NB4 (cell line): Measurements from ENCODE around the gene ARFGEF3.

Experiments used
- DNase-seq: peaks from one replicate; pipeline ENCODE4 v3.0.0; 2010; ENCODE audit warnings: low read depth
- H3K4me3 ChIP-seq: one replicate; pipeline ENCODE4 v1.5.1; 2011; ENCODE audit warnings: mild to moderate bottlenecking, low read depth, low read length, moderate library complexity
- MYC ChIP-seq: IDR thresholded peaks from 2 replicates; pipeline ENCODE4 v1.6.1; 2011; ENCODE audit warnings: low read depth, low read length
- POLR2A ChIP-seq: IDR thresholded peaks from 2 replicates; pipeline ENCODE4 v1.6.1; 2011; ENCODE audit warnings: mild to moderate bottlenecking; ENCODE audit not compliant: insufficient read length; ENCODE audit errors: extremely low read depth
- TF ChIP-seq, protein P1 (sequence below): IDR thresholded peaks from 2 replicates; pipeline ENCODE4 v1.6.1; 2011; ENCODE audit warnings: low read depth, low read length
- TF ChIP-seq, protein P2 (sequence below): IDR thresholded peaks from one replicate; pipeline ENCODE4 v1.5.1; 2012; ENCODE audit warnings: low read depth, low read length

ARFGEF3 gene

DNA sequence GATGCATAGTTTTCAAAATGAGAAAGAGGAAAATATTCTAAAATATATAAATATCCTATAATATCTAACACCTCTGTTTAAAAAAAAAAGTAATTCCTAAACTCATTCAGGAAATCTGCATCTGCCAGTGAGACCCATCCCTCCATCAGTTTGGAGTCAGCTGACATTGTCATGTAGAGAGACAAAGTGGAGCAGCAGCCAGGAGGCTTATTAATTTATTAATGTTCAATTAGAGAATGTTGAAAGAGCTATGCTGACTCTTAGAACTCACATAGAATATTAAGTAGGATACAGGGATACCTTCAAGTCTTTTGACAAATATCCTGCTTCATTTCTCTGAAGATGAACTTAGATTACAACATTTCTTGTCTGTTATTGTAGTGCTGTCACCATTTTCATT lies 41.8 kb upstream of the ARFGEF3 start:
- no peak overlapping the region for H3K4me3 ChIP-seq
- TF ChIP-seq POLR2A = no peak
- no peak for TF ChIP-seq MYC
- TF ChIP-seq, protein P1, sequence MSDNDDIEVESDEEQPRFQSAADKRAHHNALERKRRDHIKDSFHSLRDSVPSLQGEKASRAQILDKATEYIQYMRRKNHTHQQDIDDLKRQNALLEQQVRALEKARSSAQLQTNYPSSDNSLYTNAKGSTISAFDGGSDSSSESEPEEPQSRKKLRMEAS = no peak
- TF ChIP-seq, protein P2, sequence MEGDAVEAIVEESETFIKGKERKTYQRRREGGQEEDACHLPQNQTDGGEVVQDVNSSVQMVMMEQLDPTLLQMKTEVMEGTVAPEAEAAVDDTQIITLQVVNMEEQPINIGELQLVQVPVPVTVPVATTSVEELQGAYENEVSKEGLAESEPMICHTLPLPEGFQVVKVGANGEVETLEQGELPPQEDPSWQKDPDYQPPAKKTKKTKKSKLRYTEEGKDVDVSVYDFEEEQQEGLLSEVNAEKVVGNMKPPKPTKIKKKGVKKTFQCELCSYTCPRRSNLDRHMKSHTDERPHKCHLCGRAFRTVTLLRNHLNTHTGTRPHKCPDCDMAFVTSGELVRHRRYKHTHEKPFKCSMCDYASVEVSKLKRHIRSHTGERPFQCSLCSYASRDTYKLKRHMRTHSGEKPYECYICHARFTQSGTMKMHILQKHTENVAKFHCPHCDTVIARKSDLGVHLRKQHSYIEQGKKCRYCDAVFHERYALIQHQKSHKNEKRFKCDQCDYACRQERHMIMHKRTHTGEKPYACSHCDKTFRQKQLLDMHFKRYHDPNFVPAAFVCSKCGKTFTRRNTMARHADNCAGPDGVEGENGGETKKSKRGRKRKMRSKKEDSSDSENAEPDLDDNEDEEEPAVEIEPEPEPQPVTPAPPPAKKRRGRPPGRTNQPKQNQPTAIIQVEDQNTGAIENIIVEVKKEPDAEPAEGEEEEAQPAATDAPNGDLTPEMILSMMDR = no peak
- DNase-seq = no peak

DNA sequence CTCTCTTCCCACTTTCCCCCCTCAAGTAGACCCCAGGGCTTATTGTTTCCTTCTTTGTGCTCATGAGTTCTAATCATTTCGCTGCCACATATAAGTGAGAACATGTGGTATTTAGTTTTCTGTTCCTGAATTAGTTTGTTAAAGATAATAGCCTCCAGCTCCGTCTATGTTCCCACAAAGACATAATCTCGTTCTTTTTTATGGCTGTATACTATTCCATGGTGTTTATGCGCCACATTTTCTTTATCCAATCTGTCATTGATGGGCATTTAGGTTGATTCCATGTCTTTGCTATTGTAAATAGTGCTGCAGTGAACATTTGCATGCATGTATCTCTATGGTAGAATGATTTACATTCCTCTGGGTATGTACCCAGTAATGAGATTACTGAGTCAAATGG lies 37.6 kb upstream of the ARFGEF3 start:
- TF ChIP-seq, protein P1 = no peak
- TF ChIP-seq POLR2A (no peak), MYC (no peak)
- TF ChIP-seq, protein P2 = no peak
- DNase-seq = no peak
- no peak overlapping the region for H3K4me3 ChIP-seq

DNA sequence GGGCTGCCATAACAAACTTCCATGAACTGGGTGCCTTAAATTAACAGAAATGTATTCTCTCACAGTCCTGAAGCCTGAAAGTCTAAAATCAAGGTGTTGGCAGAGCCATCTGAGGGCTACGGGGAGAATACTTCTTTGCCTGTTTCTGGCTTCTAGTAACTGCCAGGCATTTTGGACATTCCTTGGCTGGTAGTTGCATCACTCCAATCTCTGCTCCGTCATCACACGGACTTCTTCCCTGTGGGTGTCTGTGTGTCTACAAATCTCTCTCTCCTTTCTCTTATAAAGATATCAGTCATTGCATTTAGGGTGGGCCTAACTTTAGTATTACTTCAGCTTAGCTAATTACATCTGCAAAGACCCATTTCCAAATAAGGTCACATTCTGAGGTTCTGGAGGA lies 33.6 kb upstream of the ARFGEF3 start:
- no peak overlapping the region for H3K4me3 ChIP-seq
- TF ChIP-seq MYC (no peak), POLR2A (no peak)
- TF ChIP-seq, protein P2 = no peak
- TF ChIP-seq, protein P1 = no peak
- no peak for DNase-seq

DNA sequence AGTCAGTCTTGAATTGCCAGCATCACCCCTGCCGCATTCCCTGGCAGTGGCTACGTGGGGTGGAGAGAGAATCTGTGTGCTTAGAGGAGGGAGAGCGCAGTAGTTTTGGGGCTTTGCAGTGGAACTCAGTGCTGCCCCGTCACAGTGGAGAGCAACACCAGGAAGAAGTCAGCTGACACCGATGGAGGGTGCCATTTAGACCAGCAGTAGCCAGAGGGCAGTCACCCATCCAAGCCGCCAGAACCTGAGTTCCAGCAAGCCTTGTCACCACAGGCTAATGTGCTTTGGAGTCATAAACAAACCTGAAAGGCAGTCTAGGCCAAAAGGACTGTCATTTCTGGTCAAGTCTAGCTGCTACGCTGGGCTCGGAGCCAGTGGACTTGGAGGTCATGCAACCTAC lies 32.5 kb upstream of the ARFGEF3 start:
- no peak for DNase-seq
- H3K4me3 ChIP-seq = no peak overlapping the region
- TF ChIP-seq, protein P2 = no peak
- TF ChIP-seq POLR2A (no peak), MYC (no peak)
- TF ChIP-seq, protein P1 = no peak

DNA sequence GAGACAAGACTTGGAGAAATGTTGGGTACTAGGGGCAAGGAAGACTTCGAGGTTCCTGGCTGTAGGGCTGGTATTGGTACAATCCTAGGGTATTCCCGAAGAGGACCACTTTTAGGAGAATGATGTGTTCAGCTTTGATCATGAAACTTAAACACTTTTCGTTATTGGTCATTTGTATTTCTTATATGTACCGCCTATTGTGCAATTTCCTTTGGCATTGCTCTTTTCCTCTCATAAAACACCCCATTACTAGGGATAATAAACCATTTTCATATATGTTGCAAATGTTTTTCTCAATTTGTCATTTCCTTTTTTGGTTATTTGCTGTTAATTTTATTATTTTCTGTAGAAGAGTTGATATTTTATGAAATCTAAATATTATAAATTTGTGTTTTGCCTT lies 18.9 kb upstream of the ARFGEF3 start:
- TF ChIP-seq, protein P2 = no peak
- no peak for TF ChIP-seq POLR2A
- no peak for TF ChIP-seq MYC
- TF ChIP-seq, protein P1 = no peak
- no peak overlapping the region for H3K4me3 ChIP-seq
- DNase-seq = no peak

DNA sequence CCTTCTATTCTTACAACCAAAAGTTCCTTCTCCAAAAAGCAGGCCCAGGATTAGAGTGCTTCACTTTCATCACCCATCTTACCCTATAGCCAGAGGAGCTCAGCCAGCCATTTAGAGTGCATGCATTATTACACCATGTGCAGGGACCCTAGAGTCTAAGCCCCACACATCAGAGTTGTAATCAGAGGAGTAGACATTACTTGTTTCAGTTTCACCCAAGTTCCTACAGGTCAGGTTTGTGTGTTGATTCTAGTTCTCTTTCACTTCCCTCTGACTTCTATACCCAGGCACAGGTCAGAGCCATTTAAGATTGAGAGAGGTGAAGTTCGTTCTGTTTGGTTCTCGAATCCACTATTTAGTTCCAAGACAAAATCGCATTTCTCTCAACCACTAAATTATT lies 16.3 kb upstream of the ARFGEF3 start:
- H3K4me3 ChIP-seq = no peak overlapping the region
- no peak for DNase-seq
- TF ChIP-seq, protein P1 = no peak
- TF ChIP-seq MYC (no peak), POLR2A (no peak)
- TF ChIP-seq, protein P2 = no peak
